ENCODE results near the gene NELL1. TPM values are rescaled to one million over a fixed set of nuclear protein-coding genes. Genes with fewer than 3 reads are reported as not detected.

The NELL1 gene
- total and polyA plus RNA-seq, 9 donors, result 5.5 to 9.9 (median 7.6) TPM

GRCh38 chr11:21190181-21190580, 520.8 kb downstream of the NELL1 start:
- Histone ChIP-seq H3K27ac (ENCODE audit: low read length) (no peak overlapping the region), H3K4me1 (ENCODE audit: control insufficient read depth, insufficient read depth, low read length) (no peaks in the 10 kb centered on the region), H3K36me3 (ENCODE audit: control insufficient read depth, insufficient read depth, low read length) (no peaks in the 10 kb centered on the region), H3K9me3 (replicated peaks; ENCODE audit: control insufficient read depth, low read depth, low read length) (no peaks in the 10 kb centered on the region), H3K4me3 (ENCODE audit: low read length) (no peak overlapping the region), H3K27me3 (ENCODE audit: control insufficient read depth, insufficient read depth, low read length) (no peaks in the 10 kb centered on the region)
- WGBS (ENCODE audit: insufficient coverage), result no CpG with 5 or more reads among the region's 3 CpGs
- no peak for DNase-seq

- WGBS (ENCODE audit: insufficient coverage), result 44% methylated on average over 2 of the region's 2 CpGs
- Histone ChIP-seq H3K36me3 (ENCODE audit: control insufficient read depth, insufficient read depth, low read length) (no peaks in the 10 kb centered on the region), H3K4me1 (ENCODE audit: control insufficient read depth, insufficient read depth, low read length) (no peaks in the 10 kb centered on the region), H3K4me3 (ENCODE audit: low read length) (no peak overlapping the region), H3K27me3 (ENCODE audit: control insufficient read depth, insufficient read depth, low read length) (no peaks in the 10 kb centered on the region), H3K9me3 (replicated peaks; ENCODE audit: control insufficient read depth, low read depth, low read length) (no peaks in the 10 kb centered on the region), H3K27ac (ENCODE audit: low read length) (no peak overlapping the region)
- DNase-seq, result peak; percentile 20
Measured at GRCh38 chr11:21195995-21196394, 526.6 kb downstream of the NELL1 start.

GRCh38 chr11:21198498-21198897, 529.1 kb downstream of the NELL1 start:
- Histone ChIP-seq H3K4me1 (ENCODE audit: control insufficient read depth, insufficient read depth, low read length) (no peaks in the 10 kb centered on the region), H3K9me3 (replicated peaks; ENCODE audit: control insufficient read depth, low read depth, low read length) (no peaks in the 10 kb centered on the region), H3K36me3 (ENCODE audit: control insufficient read depth, insufficient read depth, low read length) (no peaks in the 10 kb centered on the region), H3K4me3 (ENCODE audit: low read length) (no peak overlapping the region), H3K27ac (ENCODE audit: low read length) (no peak overlapping the region), H3K27me3 (ENCODE audit: control insufficient read depth, insufficient read depth, low read length) (no peaks in the 10 kb centered on the region)
- 76% methylated on average over 2 of the region's 3 CpGs for WGBS (ENCODE audit: insufficient coverage)
- DNase-seq, result no peak

GRCh38 chr11:21205205-21205604, 535.8 kb downstream of the NELL1 start:
- H3K27ac ChIP-seq (ENCODE audit: low read length), result no peak overlapping the region
- no peaks in the 10 kb centered on the region for H3K9me3 ChIP-seq (replicated peaks; ENCODE audit: control insufficient read depth, low read depth, low read length)
- H3K36me3 ChIP-seq (ENCODE audit: control insufficient read depth, insufficient read depth, low read length), result no peaks in the 10 kb centered on the region
- WGBS (ENCODE audit: insufficient coverage), result 88% methylated on average over 6 of the region's 8 CpGs
- no peaks in the 10 kb centered on the region for H3K4me1 ChIP-seq (ENCODE audit: control insufficient read depth, insufficient read depth, low read length)
- H3K4me3 ChIP-seq (ENCODE audit: low read length), result no peak overlapping the region
- no peaks in the 10 kb centered on the region for H3K27me3 ChIP-seq (ENCODE audit: control insufficient read depth, insufficient read depth, low read length)
- DNase-seq, result no peak

DNA sequence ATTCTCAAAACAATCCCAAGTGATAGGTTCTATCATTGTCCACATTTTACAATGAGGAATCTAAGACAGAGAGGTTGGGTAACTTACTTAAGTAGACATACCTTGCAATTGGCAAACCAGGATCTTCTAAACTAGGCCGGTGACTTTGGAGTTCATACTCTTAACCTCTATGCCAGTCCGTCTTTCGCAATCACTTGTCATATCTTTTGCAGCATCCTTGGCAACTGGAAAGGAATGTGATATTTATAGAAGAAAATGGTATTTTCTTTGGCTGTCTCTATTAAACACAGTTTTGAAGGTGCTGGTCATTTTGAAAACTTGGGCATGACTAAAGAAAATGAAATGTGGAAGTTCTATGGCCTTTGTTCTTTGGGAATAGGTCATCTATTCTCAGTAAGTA, 556.5 kb downstream of the NELL1 start:
- DNase-seq, result no peak
- no CpG with 5 or more reads among the region's 3 CpGs for WGBS (ENCODE audit: insufficient coverage)
- H3K4me3 ChIP-seq (ENCODE audit: low read length), result no peak overlapping the region
- no peaks in the 10 kb centered on the region for H3K27me3 ChIP-seq (ENCODE audit: control insufficient read depth, insufficient read depth, low read length)
- H3K36me3 ChIP-seq (ENCODE audit: control insufficient read depth, insufficient read depth, low read length), result no peaks in the 10 kb centered on the region
- no peak overlapping the region for H3K27ac ChIP-seq (ENCODE audit: low read length)
- H3K9me3 ChIP-seq (replicated peaks; ENCODE audit: control insufficient read depth, low read depth, low read length), result no peaks in the 10 kb centered on the region
- no peaks in the 10 kb centered on the region for H3K4me1 ChIP-seq (ENCODE audit: control insufficient read depth, insufficient read depth, low read length)

DNA sequence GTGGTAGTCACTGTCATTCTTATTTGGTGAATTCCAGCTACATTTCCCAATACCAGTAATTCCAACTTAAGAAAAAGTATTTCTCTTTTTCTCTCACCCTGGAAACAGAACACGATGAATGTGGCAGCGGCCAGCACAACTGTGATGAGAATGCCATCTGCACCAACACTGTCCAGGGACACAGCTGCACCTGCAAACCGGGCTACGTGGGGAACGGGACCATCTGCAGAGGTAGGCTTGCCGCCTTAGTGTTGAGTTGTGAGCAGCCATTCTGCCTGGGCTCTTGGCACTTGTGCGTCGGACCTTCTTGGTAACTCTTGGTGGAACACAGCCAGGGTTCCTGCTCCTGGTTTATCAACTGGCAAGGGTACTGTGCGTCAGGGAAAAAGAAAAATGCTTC, 559.8 kb downstream of the NELL1 start:
- H3K4me3 ChIP-seq (ENCODE audit: low read length), result no peak overlapping the region
- no peaks in the 10 kb centered on the region for H3K36me3 ChIP-seq (ENCODE audit: control insufficient read depth, insufficient read depth, low read length)
- H3K27ac ChIP-seq (ENCODE audit: low read length), result no peak overlapping the region
- DNase-seq, result no peak
- no peaks in the 10 kb centered on the region for H3K4me1 ChIP-seq (ENCODE audit: control insufficient read depth, insufficient read depth, low read length)
- WGBS (ENCODE audit: insufficient coverage), result 57% methylated on average over 7 of the region's 9 CpGs
- H3K27me3 ChIP-seq (ENCODE audit: control insufficient read depth, insufficient read depth, low read length), result no peaks in the 10 kb centered on the region
- H3K9me3 ChIP-seq (replicated peaks; ENCODE audit: control insufficient read depth, low read depth, low read length), result no peaks in the 10 kb centered on the region

DNA sequence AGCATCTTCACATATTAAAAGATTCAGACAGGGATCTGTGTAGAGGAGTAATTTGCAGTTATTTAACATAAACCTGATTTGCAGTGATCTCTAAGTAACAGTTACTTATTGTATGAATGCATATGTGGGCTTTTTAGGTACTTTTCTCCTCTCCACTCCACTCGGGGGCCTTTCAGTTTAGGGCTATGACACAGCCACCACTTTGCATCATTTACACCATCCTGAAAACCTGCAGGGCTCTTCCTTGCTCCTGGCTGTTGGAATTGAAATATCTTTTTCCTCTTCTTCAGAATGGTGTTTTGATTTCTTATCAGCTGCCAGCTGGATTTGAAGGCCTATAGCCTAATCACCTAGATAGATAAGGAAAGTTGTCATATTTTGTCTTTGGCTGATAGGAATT, 580.8 kb downstream of the NELL1 start:
- Histone ChIP-seq H3K9me3 (replicated peaks; ENCODE audit: control insufficient read depth, low read depth, low read length) (no peaks in the 10 kb centered on the region), H3K4me1 (ENCODE audit: control insufficient read depth, insufficient read depth, low read length) (no peaks in the 10 kb centered on the region), H3K36me3 (ENCODE audit: control insufficient read depth, insufficient read depth, low read length) (no peaks in the 10 kb centered on the region), H3K27me3 (ENCODE audit: control insufficient read depth, insufficient read depth, low read length) (no peaks in the 10 kb centered on the region), H3K4me3 (ENCODE audit: low read length) (no peak overlapping the region), H3K27ac (ENCODE audit: low read length) (no peak overlapping the region)
- no peak for DNase-seq
- no CpG with 5 or more reads among the region's 1 CpG for WGBS (ENCODE audit: insufficient coverage)

GRCh38 chr11:21254055-21254454, 584.7 kb downstream of the NELL1 start:
- Histone ChIP-seq H3K27me3 (ENCODE audit: control insufficient read depth, insufficient read depth, low read length) (no peaks in the 10 kb centered on the region), H3K4me1 (ENCODE audit: control insufficient read depth, insufficient read depth, low read length) (no peaks in the 10 kb centered on the region), H3K36me3 (ENCODE audit: control insufficient read depth, insufficient read depth, low read length) (no peaks in the 10 kb centered on the region), H3K27ac (ENCODE audit: low read length) (no peak overlapping the region), H3K9me3 (replicated peaks; ENCODE audit: control insufficient read depth, low read depth, low read length) (no peaks in the 10 kb centered on the region), H3K4me3 (ENCODE audit: low read length) (no peak overlapping the region)
- no peak for DNase-seq

GRCh38 chr11:21254790-21255189, 585.4 kb downstream of the NELL1 start:
- Histone ChIP-seq H3K27me3 (ENCODE audit: control insufficient read depth, insufficient read depth, low read length) (no peaks in the 10 kb centered on the region), H3K36me3 (ENCODE audit: control insufficient read depth, insufficient read depth, low read length) (no peaks in the 10 kb centered on the region), H3K4me1 (ENCODE audit: control insufficient read depth, insufficient read depth, low read length) (no peaks in the 10 kb centered on the region), H3K4me3 (ENCODE audit: low read length) (no peak overlapping the region), H3K27ac (ENCODE audit: low read length) (peak overlapping the region; percentile 17), H3K9me3 (replicated peaks; ENCODE audit: control insufficient read depth, low read depth, low read length) (no peaks in the 10 kb centered on the region)
- 59% methylated on average over 2 of the region's 3 CpGs for WGBS (ENCODE audit: insufficient coverage)
- DNase-seq, result peak; percentile 9

DNA sequence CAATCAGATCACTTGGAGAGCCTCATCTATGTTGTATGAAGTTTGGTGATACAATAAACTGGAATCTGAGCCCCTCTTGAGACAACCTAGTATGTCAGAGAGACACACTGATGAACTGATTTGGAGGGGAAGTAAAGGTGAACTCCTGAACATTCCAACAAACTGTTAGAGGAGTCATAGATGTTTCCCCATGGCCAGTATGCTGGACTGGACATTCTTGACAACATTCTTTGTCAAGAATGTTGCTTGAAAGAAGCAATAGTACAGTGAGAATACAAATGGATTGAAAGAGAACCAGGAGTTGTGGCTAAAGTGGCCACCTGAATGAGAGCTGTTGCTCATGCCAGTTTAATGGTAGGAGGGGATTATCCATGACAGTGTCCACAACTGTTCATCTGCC, 588.1 kb downstream of the NELL1 start:
- H3K4me3 ChIP-seq (ENCODE audit: low read length), result no peak overlapping the region
- no peaks in the 10 kb centered on the region for H3K36me3 ChIP-seq (ENCODE audit: control insufficient read depth, insufficient read depth, low read length)
- no peaks in the 10 kb centered on the region for H3K4me1 ChIP-seq (ENCODE audit: control insufficient read depth, insufficient read depth, low read length)
- H3K27ac ChIP-seq (ENCODE audit: low read length), result no peak overlapping the region
- DNase-seq, result no peak
- H3K27me3 ChIP-seq (ENCODE audit: control insufficient read depth, insufficient read depth, low read length), result no peaks in the 10 kb centered on the region
- H3K9me3 ChIP-seq (replicated peaks; ENCODE audit: control insufficient read depth, low read depth, low read length), result no peaks in the 10 kb centered on the region

DNA sequence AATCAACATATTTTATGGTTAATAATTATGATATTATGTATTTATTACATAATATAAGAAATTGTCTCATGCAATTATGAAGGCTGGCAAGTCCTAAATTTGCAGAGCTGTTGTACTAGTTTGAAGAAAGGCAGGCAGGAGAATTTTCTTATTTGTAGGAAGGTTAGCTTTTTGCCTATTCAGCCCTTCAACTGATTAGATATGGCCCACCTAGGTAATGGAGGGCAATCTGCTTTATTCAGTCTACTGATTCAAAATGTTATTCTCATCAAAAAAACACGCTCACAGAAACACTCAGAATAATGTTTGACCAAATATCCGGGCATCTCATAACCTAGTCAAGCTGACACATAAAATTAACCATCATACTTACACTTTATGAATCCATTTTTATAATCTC, 589.0 kb downstream of the NELL1 start:
- no peak for DNase-seq
- WGBS (ENCODE audit: insufficient coverage), result no CpG with 5 or more reads among the region's 2 CpGs
- Histone ChIP-seq H3K27ac (ENCODE audit: low read length) (no peak overlapping the region), H3K27me3 (ENCODE audit: control insufficient read depth, insufficient read depth, low read length) (no peaks in the 10 kb centered on the region), H3K4me1 (ENCODE audit: control insufficient read depth, insufficient read depth, low read length) (no peaks in the 10 kb centered on the region), H3K36me3 (ENCODE audit: control insufficient read depth, insufficient read depth, low read length) (no peaks in the 10 kb centered on the region), H3K4me3 (ENCODE audit: low read length) (no peak overlapping the region), H3K9me3 (replicated peaks; ENCODE audit: control insufficient read depth, low read depth, low read length) (no peaks in the 10 kb centered on the region)
